Measurements from ENCODE around the gene UGGT1.
A peak's percentile ranks its signal among the peaks of the same experiment; 100 is the strongest.

Gene UGGT1

DNA sequence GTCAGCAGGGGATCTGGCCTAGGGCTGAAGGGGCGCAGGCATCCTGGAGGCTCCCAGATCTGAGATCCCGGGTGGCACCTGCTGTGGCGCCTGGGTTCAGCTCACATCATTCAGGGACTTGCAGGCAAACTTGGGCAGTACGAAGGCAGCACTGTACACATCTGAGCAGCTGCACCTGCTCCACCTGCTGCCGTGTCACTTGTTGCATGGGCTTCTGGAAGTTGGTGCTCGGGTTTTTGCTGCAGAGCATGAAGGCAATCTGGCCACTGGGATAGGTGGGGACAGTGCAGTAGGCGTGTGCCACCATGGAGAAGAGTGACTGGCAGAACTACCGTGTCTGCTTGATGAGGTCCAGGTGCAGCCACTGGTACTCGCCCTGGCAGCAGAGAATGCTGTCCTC is 48.6 kb downstream of the UGGT1 start:
- DNase-seq (ENCODE audit: low read depth) = no peak
- TF ChIP-seq, protein P1, sequence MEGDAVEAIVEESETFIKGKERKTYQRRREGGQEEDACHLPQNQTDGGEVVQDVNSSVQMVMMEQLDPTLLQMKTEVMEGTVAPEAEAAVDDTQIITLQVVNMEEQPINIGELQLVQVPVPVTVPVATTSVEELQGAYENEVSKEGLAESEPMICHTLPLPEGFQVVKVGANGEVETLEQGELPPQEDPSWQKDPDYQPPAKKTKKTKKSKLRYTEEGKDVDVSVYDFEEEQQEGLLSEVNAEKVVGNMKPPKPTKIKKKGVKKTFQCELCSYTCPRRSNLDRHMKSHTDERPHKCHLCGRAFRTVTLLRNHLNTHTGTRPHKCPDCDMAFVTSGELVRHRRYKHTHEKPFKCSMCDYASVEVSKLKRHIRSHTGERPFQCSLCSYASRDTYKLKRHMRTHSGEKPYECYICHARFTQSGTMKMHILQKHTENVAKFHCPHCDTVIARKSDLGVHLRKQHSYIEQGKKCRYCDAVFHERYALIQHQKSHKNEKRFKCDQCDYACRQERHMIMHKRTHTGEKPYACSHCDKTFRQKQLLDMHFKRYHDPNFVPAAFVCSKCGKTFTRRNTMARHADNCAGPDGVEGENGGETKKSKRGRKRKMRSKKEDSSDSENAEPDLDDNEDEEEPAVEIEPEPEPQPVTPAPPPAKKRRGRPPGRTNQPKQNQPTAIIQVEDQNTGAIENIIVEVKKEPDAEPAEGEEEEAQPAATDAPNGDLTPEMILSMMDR (IDR thresholded peaks at IDR 0.05; ENCODE audit: insufficient read depth, low read depth, low read length, missing control alignments) = no peak
- no peak overlapping the region for H3K4me3 ChIP-seq (ENCODE audit: low read depth, low read length)

DNA sequence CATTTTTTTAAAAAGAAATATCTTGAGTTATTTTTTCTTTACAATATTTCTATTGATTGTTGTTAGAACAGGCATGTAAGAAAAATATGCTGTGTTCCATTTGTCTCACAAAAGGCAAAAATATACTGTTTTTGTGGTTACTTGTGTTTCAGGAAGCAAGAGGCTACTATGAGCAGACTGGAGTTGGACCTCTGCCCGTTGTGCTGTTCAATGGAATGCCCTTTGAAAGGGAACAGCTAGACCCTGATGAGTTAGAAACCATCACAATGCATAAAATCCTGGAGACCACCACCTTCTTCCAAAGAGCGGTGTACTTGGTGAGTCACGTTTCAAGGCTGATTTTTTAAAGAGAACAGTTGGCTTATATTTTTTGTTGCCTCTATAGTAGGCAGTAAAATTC is 54.7 kb downstream of the UGGT1 start:
- DNase-seq (ENCODE audit: low read depth) = no peak
- no peak overlapping the region for H3K4me3 ChIP-seq (ENCODE audit: low read depth, low read length)
- TF ChIP-seq, protein P1 (IDR thresholded peaks at IDR 0.05; ENCODE audit: insufficient read depth, low read depth, low read length, missing control alignments) = no peak

DNA sequence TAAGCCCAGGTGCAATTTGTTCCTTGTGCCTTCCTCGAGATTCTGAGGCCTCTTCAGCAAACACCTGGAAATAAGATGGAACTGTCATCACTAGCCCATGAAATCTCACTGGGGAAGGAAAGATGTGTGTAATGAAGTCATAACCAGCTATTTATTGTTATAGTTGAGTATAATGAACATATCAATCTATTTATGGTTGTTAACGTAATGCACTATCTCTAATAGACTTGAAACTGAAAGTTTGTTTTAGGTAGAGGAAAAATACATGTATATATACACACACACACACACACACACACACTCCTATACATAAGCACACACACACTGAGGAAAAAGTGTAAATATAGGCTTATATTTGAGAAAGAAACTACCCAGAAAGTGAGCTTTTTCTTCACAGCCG is 62.8 kb downstream of the UGGT1 start:
- no peak overlapping the region for H3K4me3 ChIP-seq (ENCODE audit: low read depth, low read length)
- TF ChIP-seq, protein P1 (IDR thresholded peaks at IDR 0.05; ENCODE audit: insufficient read depth, low read depth, low read length, missing control alignments) = no peak
- DNase-seq (ENCODE audit: low read depth) = no peak

DNA sequence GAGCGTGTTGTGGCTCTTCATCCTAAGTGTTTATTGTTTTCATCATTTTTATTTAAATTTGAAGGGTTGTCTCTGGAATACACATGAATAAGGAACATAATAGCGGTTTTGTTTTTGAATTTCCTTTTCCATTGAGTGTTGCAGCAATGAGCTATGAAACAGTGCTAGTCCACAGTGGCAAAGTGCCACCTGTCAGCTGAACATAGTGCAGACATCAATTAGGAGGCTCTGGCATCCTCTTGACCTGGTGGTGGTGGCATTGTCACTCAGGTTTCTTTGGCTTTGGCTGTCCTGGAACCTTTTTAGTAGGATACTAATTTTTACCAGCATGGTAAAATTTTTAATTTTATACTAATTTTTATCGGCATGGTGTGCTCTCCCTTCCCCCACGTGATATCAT is 63.2 kb downstream of the UGGT1 start:
- no peak for DNase-seq (ENCODE audit: low read depth)
- no peak overlapping the region for H3K4me3 ChIP-seq (ENCODE audit: low read depth, low read length)
- TF ChIP-seq, protein P1 (IDR thresholded peaks at IDR 0.05; ENCODE audit: insufficient read depth, low read depth, low read length, missing control alignments) = no peak

DNA sequence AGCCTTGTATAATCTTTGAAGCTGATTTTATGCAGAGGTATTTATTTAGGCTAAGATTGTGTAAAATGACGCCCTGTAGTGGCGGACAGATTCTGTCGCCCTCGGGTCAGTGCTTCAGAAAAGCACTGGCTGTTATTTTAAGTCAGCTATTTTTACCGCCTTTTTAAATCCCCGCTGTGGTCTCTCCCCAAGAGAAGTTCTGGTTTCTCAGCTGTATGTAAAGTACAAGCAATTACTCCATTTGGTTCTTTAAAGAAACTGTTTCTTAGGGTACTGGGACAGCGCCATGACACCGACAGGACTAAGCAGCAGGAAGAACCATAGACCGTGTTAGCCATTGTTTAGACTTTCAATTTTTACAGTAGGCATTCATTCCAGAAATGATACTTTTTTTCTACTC is 65.0 kb downstream of the UGGT1 start:
- peak; percentile 44 for DNase-seq (ENCODE audit: low read depth)
- peak overlapping the region; percentile 1; the same call in 1 of the 2 replicates for H3K4me3 ChIP-seq (ENCODE audit: low read depth, low read length)
- TF ChIP-seq, protein P1 (IDR thresholded peaks at IDR 0.05; ENCODE audit: insufficient read depth, low read depth, low read length, missing control alignments) = no peak

DNA sequence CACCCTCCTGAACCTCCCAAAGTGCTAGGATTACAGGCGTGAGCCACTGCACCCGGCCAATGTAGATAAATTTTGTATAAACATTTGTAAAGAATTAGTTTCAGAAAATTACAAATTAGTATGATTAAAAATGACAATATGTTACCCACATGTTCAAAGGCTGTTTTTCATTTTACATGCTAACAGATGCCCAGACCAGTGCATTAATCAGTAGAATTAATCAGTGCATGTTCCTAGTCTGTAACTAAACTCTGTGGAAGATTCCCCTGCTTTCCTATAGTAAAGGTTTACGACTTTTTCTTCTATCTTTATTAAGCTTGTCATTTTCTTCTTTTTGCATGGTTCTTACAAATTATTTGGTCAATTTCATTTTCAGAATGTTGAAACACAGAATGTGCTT is 65.8 kb downstream of the UGGT1 start:
- no peak for DNase-seq (ENCODE audit: low read depth)
- H3K4me3 ChIP-seq (ENCODE audit: low read depth, low read length) = no peak overlapping the region
- TF ChIP-seq, protein P1 (IDR thresholded peaks at IDR 0.05; ENCODE audit: insufficient read depth, low read depth, low read length, missing control alignments) = no peak

DNA sequence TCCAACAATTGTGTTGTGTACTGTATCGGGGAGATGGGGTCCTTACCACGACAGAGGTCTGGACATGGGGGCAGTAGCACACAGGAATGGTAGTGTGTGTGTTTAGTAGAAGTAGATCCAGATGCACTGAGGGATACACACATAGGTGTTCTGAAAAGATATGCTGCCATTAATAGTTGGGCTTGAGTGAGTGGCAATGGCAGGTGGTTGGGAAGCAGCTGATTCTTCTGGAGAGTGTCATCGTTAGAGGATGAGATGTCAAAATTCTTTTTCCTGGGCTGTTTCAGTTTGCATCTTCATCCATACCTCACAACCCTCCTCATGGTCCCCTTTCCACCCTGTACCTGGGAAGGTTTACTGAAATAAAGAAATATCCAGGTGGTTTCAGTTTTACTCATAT is 66.6 kb downstream of the UGGT1 start:
- H3K4me3 ChIP-seq (ENCODE audit: low read depth, low read length) = no peak overlapping the region
- TF ChIP-seq, protein P1 (IDR thresholded peaks at IDR 0.05; ENCODE audit: insufficient read depth, low read depth, low read length, missing control alignments) = no peak
- no peak for DNase-seq (ENCODE audit: low read depth)

Data from GM12865 (cell line).